ENCODE data around the gene MOGAT2.

- no peak for TF ChIP-seq CTCF (IDR thresholded peaks at IDR 0.05)
- TF ChIP-seq POLR2A (IDR thresholded peaks at IDR 0.05), result no peak
Measured at GRCh38 chr11:75689863-75690609, 27.6 kb upstream of the MOGAT2 start.

Data from Peyer's patch (tissue), 4 donors.